HL-60 (cell line): ENCODE results near the gene SLC7A4.

Experiments
- DNase-seq, 2 experiments: peaks; one replicate each; pipeline ENCODE4 v3.0.0-alpha.2; 2010 to 2020; ENCODE audit warnings: low read depth in 1 of 2, low spot score in 1 of 2
- H3K27ac ChIP-seq: fragments of 250-450 bp; sonication (Bioruptor Pico); replicated peaks from 2 replicates; pipeline ENCODE4 v1.5.1; 2020; ENCODE audit warnings: mild to moderate bottlenecking, moderate library complexity
- H3K27me3 ChIP-seq: fragments of 250-450 bp; sonication (Bioruptor Pico); 2 replicates; pipeline ENCODE4 v1.5.1; 2021; ENCODE audit warnings: mild to moderate bottlenecking, moderate library complexity; ENCODE audit not compliant: insufficient read depth, poor library complexity, severe bottlenecking
- H3K4me3 ChIP-seq: replicated peaks from 2 replicates; pipeline ENCODE4 v1.5.1; 2011; ENCODE audit warnings: mild to moderate bottlenecking, control low read depth, low read length; ENCODE audit not compliant: insufficient read depth
- CTCF ChIP-seq: IDR thresholded peaks from one replicate; pipeline ENCODE4 v1.5.1; 2011; ENCODE audit warnings: low read length, control low read depth, inconsistent platforms; ENCODE audit not compliant: insufficient read depth
- GABPA ChIP-seq: IDR thresholded peaks from 2 replicates; pipeline ENCODE4 v1.6.1; 2012; ENCODE audit warnings: low read depth
- POLR2AphosphoS5 ChIP-seq: IDR thresholded peaks from 2 replicates; pipeline ENCODE4 v1.6.1; 2012; ENCODE audit warnings: low read depth
- REST ChIP-seq: IDR thresholded peaks from 2 replicates; pipeline ENCODE4 v1.6.1; 2012; ENCODE audit warnings: low read depth; ENCODE audit not compliant: insufficient replicate concordance
- SPI1 ChIP-seq: IDR thresholded peaks from 2 replicates; pipeline ENCODE4 v1.6.1; 2012; ENCODE audit warnings: low read depth, mild to moderate bottlenecking, borderline replicate concordance

Gene SLC7A4

GRCh38 chr22:21047035-21047661 lies 14.8 kb upstream of the SLC7A4 start:
- H3K27me3 ChIP-seq, result peaks cover 9% of the 10 kb centered on the region
- DNase-seq, result no peak
- TF ChIP-seq REST (no peak), CTCF (no peak), POLR2AphosphoS5 (no peak), SPI1 (no peak), GABPA (no peak)
- no peak overlapping the region for H3K27ac ChIP-seq
- no peak overlapping the region for H3K4me3 ChIP-seq

- no peak within 1 kb of the TSS; the same call in 1 of the 2 replicates for H3K4me3 ChIP-seq
Measured at GRCh38 chr22:21045585-21046294, 13.4 kb upstream of the SLC7A4 start, which contains the start of gene LRRC74B. TSS of gene LRRC74B (plus strand) at chr22:21045946. CDS start at chr22:21045987, 41 bp downstream.

More at GRCh38 chr22:21045585-21046294, 13.4 kb upstream of the SLC7A4 start, which contains the start of gene LRRC74B:
- H3K27ac ChIP-seq, result no peak within 1 kb of the TSS
- H3K27me3 ChIP-seq, result peaks cover 9% of the 10 kb centered on the region
- DNase-seq, result peak; percentile 42 to 52
- no peak for TF ChIP-seq REST
- TF ChIP-seq CTCF, result no peak
- TF ChIP-seq POLR2AphosphoS5, result no peak
- no peak for TF ChIP-seq SPI1
- no peak for TF ChIP-seq GABPA
